GM12864 (cell line): ENCODE measurements around the gene IGSF11.

Experiments
- DNase-seq: peaks from one replicate; pipeline ENCODE4 v3.0.0-alpha.2; 2011; ENCODE audit warnings: low read depth
- H3K4me3 ChIP-seq: 2 replicates; pipeline ENCODE4 v1.5.1; 2011; ENCODE audit warnings: mild to moderate bottlenecking, low read depth, low read length, control low read depth
- CTCF ChIP-seq: IDR thresholded peaks from 2 replicates; pipeline ENCODE4 v1.5.1; 2011; ENCODE audit warnings: low read depth, mild to moderate bottlenecking, moderate library complexity, low read length, control low read depth, inconsistent platforms; ENCODE audit errors: missing control alignments

IGSF11 gene

GRCh38 chr3:118912188-118912587 is 122.5 kb downstream of the IGSF11 start:
- no peak overlapping the region for H3K4me3 ChIP-seq
- no peak for DNase-seq
- no peak for TF ChIP-seq CTCF

GRCh38 chr3:118910332-118910731 is 124.3 kb downstream of the IGSF11 start:
- no peak overlapping the region for H3K4me3 ChIP-seq
- TF ChIP-seq CTCF, result no peak
- no peak for DNase-seq

GRCh38 chr3:118909763-118910162 is 124.9 kb downstream of the IGSF11 start:
- TF ChIP-seq CTCF, result no peak
- H3K4me3 ChIP-seq, result no peak overlapping the region
- no peak for DNase-seq

GRCh38 chr3:118907909-118908308 is 126.7 kb downstream of the IGSF11 start:
- H3K4me3 ChIP-seq, result no peak overlapping the region
- no peak for TF ChIP-seq CTCF
- no peak for DNase-seq

- no peak overlapping the region for H3K4me3 ChIP-seq
- TF ChIP-seq CTCF, result no peak
- DNase-seq, result no peak
Measured at GRCh38 chr3:118900737-118901525, 133.7 kb downstream of the IGSF11 start.

- DNase-seq, result no peak
- TF ChIP-seq CTCF, result no peak
- no peak overlapping the region for H3K4me3 ChIP-seq
Measured at GRCh38 chr3:118890206-118890605, 144.4 kb downstream of the IGSF11 start.

GRCh38 chr3:118889691-118890090 is 145.0 kb downstream of the IGSF11 start:
- DNase-seq, result no peak
- H3K4me3 ChIP-seq, result no peak overlapping the region
- TF ChIP-seq CTCF, result no peak
